GM23248 (cell line): ENCODE results near the gene ADCY2.

ENCODE experiments used
- EZH2 ChIP-seq: fragments of 200-600 bp; sonication (generic); IDR thresholded peaks from 2 replicates; pipeline ENCODE4 v1.6.1; 2018; ENCODE audit warnings: antibody characterized with exemption, mild to moderate bottlenecking; ENCODE audit not compliant: insufficient read depth, poor library complexity, severe bottlenecking
- EZH2phosphoT487 ChIP-seq: fragments of 200-600 bp; sonication (generic); IDR thresholded peaks from 2 replicates; pipeline ENCODE4 v1.6.1; 2018; ENCODE audit warnings: antibody characterized with exemption, moderate library complexity, mild to moderate bottlenecking, low read depth; ENCODE audit not compliant: insufficient read depth

DNA sequence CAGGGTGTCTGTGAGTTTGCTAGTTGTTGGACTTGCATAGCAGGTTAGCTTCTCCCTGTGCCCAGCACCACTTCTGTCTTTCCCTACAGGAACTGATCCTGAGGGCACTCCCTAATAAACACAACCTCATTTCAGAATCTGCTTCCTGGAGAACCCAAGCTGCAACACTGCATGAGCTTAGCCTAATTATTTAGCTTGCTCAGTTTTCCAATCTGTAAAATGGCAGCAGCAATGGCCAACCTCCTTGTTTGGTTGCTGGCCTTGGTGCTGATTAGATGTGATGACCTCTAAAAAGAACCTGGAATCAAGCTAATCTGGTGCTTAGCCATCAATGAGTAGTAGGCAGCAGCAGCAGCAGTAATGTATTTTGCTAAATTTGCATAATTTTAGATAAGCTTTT, 133.9 kb downstream of the ADCY2 start:
- no peak for TF ChIP-seq EZH2
- TF ChIP-seq EZH2phosphoT487, result no peak
